Measurements from ENCODE around the gene RHOV.
A peak's percentile ranks its signal among the peaks of the same experiment; 100 is the strongest.

Gene RHOV

GRCh38 chr15:40825661-40826422 is 48.2 kb downstream of the RHOV start:
- TF ChIP-seq TARDBP (IDR thresholded peaks at IDR 0.05): no peak
- TF ChIP-seq ZNF384 (IDR thresholded peaks at IDR 0.05): no peak
- no peak for TF ChIP-seq CTBP1 (IDR thresholded peaks at IDR 0.05; ENCODE audit: borderline replicate concordance)
- TF ChIP-seq BHLHE40 (IDR thresholded peaks at IDR 0.05; ENCODE audit: borderline replicate concordance): no peak
- DNase-seq (ENCODE audit: extremely low spot score): peak; percentile 1
- POLR2A ChIA-PET: no interaction called here
- CTCF ChIA-PET: no interaction called here

- TF ChIP-seq ARNT (IDR thresholded peaks at IDR 0.05): no peak
- no peak for TF ChIP-seq ELF4 (IDR thresholded peaks at IDR 0.05)
- TF ChIP-seq ZNF384 (IDR thresholded peaks at IDR 0.05): no peak
- TF ChIP-seq SP1 (IDR thresholded peaks at IDR 0.05): no peak
- POLR2A ChIA-PET: no interaction called here
- CTCF ChIA-PET: interaction anchor here (0.7 kb wide), 1 partner anchor 12 kb away, joined by 3 read pairs; no protein-coding TSS in a partner anchor
- DNase-seq (ENCODE audit: extremely low spot score): no peak
Measured at GRCh38 chr15:40823572-40824343, 50.3 kb downstream of the RHOV start.

All from HEK293T (cell line).